GOT3 (cell line): ENCODE measurements around the gene COPS6.

ENCODE experiments used
- DNase-seq: peaks from one replicate; lab custom pipeline; 2025; ENCODE audit warnings: mixed read lengths; lab: John Stamatoyannopoulos, UW

Gene COPS6

GRCh38 chr7:100102950-100103840 lies 14.4 kb downstream of the COPS6 start:
- no peak for DNase-seq

- no peak for DNase-seq
Measured at GRCh38 chr7:100105534-100105933, 16.8 kb downstream of the COPS6 start.

GRCh38 chr7:100106633-100107032 lies 17.9 kb downstream of the COPS6 start:
- DNase-seq = no peak

GRCh38 chr7:100107125-100107737 lies 18.5 kb downstream of the COPS6 start:
- no peak for DNase-seq

- no peak for DNase-seq
Measured at GRCh38 chr7:100107890-100108289, 19.1 kb downstream of the COPS6 start.

GRCh38 chr7:100109521-100110163 lies 20.9 kb downstream of the COPS6 start:
- DNase-seq = no peak

GRCh38 chr7:100111156-100111555 lies 22.4 kb downstream of the COPS6 start:
- DNase-seq = no peak

GRCh38 chr7:100111914-100112313 lies 23.1 kb downstream of the COPS6 start:
- no peak for DNase-seq

GRCh38 chr7:100115026-100115425 lies 26.3 kb downstream of the COPS6 start:
- DNase-seq = no peak

GRCh38 chr7:100118388-100119071 lies 29.8 kb downstream of the COPS6 start:
- no peak for DNase-seq

GRCh38 chr7:100119072-100119969 lies 30.6 kb downstream of the COPS6 start, which contains the start of the genes CNPY4 and TAF6:
Gene CNPY4, plus strand, starts transcription at chr7:100119634. Its CDS starts 111 bp downstream, at chr7:100119745.
Gene TAF6, minus strand, starts transcription at chr7:100119358. Its CDS starts 5,149 bp downstream, at chr7:100114209.
- DNase-seq = peak; percentile 72

GRCh38 chr7:100119970-100120732 lies 31.4 kb downstream of the COPS6 start:
- peak; percentile 62 for DNase-seq

- DNase-seq = no peak
Measured at GRCh38 chr7:100120733-100121036, 31.9 kb downstream of the COPS6 start.

GRCh38 chr7:100122067-100122466 lies 33.3 kb downstream of the COPS6 start:
- no peak for DNase-seq

- DNase-seq = no peak
Measured at GRCh38 chr7:100122568-100122967, 33.8 kb downstream of the COPS6 start.

GRCh38 chr7:100124301-100125230 lies 35.8 kb downstream of the COPS6 start:
- DNase-seq = no peak

GRCh38 chr7:100126239-100126930 lies 37.6 kb downstream of the COPS6 start:
- no peak for DNase-seq
